Nephron progenitor cell (in vitro differentiated cells): ENCODE data around the gene TTLL11.
A peak's percentile ranks its signal among the peaks of the same experiment; 100 is the strongest.

Source experiments
- DNase-seq: peaks from one replicate; pipeline ENCODE4 v3.0.0; 2021
- H3K27ac Mint-ChIP-seq: 2 replicates; pipeline ENCODE4 v1.8.0; 2021; ENCODE audit warnings: mild to moderate bottlenecking, moderate library complexity, mixed read lengths
- H3K27me3 Mint-ChIP-seq: 2 replicates; pipeline ENCODE4 v1.8.0; 2021; ENCODE audit warnings: mild to moderate bottlenecking, low read depth, mixed read lengths; ENCODE audit not compliant: poor library complexity
- H3K36me3 Mint-ChIP-seq: 2 replicates; pipeline ENCODE4 v1.8.0; 2021; ENCODE audit warnings: low read depth, mixed read lengths
- H3K4me1 Mint-ChIP-seq: 2 replicates; pipeline ENCODE4 v1.8.0; 2021; ENCODE audit warnings: mixed read lengths
- H3K4me3 Mint-ChIP-seq: 2 replicates; pipeline ENCODE4 v1.8.0; 2021; ENCODE audit warnings: mild to moderate bottlenecking, moderate library complexity, mixed read lengths
- H3K9me3 Mint-ChIP-seq: 2 replicates; pipeline ENCODE4 v1.8.0; 2021; ENCODE audit warnings: mild to moderate bottlenecking, moderate library complexity, mixed read lengths
- TF ChIP-seq, protein P1 (sequence below): fragments of 200-600 bp; sonication (generic); IDR thresholded peaks from 2 replicates; pipeline ENCODE4 v1.5.0; 2021; ENCODE audit warnings: antibody characterized with exemption

Gene TTLL11

DNA sequence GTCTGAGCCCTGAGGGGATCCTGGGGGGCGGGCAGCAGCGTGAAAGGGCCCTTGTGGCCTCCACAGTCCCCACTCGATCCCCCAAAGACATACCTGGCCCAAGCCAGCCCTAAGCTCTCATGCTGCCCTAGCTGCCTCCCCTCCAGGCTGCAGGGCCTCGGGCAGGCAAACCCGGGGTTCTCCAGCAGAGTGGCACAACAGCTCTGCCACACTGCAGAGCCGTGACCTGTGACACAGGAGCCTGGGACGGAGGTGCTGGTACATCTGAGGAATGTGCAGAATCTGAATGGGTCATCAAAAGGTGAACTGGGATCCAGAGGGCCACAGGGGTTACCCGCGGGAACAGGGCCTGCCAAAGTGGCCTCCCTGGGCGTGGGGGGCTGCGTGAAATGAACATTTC, 278.5 kb downstream of the TTLL11 start:
- Mint-ChIP-seq H3K36me3 (no peaks in the 10 kb centered on the region), H3K27ac (no peak overlapping the region), H3K27me3 (peaks cover 35% of the 10 kb centered on the region), H3K4me3 (no peak overlapping the region), H3K4me1 (peaks cover 58% of the 10 kb centered on the region), H3K9me3 (no peaks in the 10 kb centered on the region)
- TF ChIP-seq, protein P1, sequence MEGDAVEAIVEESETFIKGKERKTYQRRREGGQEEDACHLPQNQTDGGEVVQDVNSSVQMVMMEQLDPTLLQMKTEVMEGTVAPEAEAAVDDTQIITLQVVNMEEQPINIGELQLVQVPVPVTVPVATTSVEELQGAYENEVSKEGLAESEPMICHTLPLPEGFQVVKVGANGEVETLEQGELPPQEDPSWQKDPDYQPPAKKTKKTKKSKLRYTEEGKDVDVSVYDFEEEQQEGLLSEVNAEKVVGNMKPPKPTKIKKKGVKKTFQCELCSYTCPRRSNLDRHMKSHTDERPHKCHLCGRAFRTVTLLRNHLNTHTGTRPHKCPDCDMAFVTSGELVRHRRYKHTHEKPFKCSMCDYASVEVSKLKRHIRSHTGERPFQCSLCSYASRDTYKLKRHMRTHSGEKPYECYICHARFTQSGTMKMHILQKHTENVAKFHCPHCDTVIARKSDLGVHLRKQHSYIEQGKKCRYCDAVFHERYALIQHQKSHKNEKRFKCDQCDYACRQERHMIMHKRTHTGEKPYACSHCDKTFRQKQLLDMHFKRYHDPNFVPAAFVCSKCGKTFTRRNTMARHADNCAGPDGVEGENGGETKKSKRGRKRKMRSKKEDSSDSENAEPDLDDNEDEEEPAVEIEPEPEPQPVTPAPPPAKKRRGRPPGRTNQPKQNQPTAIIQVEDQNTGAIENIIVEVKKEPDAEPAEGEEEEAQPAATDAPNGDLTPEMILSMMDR = no peak
- peak; percentile 36 for DNase-seq

- Mint-ChIP-seq H3K27me3 (peaks cover 32% of the 10 kb centered on the region), H3K36me3 (no peaks in the 10 kb centered on the region), H3K4me3 (no peak overlapping the region), H3K27ac (no peak overlapping the region), H3K4me1 (peaks cover 49% of the 10 kb centered on the region), H3K9me3 (no peaks in the 10 kb centered on the region)
- TF ChIP-seq, protein P1 = no peak
- DNase-seq = no peak
Measured at GRCh38 chr9:121813519-121814210, 279.4 kb downstream of the TTLL11 start.

GRCh38 chr9:121812159-121812735, 280.9 kb downstream of the TTLL11 start:
- no peak for DNase-seq
- TF ChIP-seq, protein P1 = no peak
- Mint-ChIP-seq H3K9me3 (no peaks in the 10 kb centered on the region), H3K4me3 (no peak overlapping the region), H3K27me3 (peaks cover 21% of the 10 kb centered on the region), H3K4me1 (peaks cover 36% of the 10 kb centered on the region), H3K36me3 (no peaks in the 10 kb centered on the region), H3K27ac (peak overlapping the region; percentile 65)

DNA sequence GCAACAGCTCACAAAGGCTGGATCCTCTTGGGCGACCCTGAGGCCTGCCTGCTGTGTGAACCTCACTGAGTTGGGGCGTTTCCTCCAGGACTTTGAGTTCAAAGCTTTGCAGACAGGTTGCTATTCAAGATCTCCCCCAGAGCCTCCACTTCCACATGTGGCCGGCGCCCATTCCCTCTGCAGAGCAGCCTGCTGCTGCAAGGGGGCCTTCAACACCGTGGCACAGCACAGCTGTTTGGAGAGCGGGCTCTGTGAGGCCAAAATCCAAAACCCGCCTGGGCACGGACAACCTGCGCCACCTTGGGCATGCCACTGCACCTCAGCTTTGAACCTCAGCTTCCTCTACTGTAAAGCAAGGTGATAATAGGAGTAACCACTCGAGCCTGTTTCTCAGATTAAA, 281.4 kb downstream of the TTLL11 start:
- Mint-ChIP-seq H3K27me3 (peaks cover 16% of the 10 kb centered on the region), H3K4me1 (peaks cover 31% of the 10 kb centered on the region), H3K4me3 (no peak overlapping the region), H3K27ac (peak overlapping the region; percentile 65), H3K36me3 (no peaks in the 10 kb centered on the region), H3K9me3 (no peaks in the 10 kb centered on the region)
- TF ChIP-seq, protein P1 = no peak
- no peak for DNase-seq

DNA sequence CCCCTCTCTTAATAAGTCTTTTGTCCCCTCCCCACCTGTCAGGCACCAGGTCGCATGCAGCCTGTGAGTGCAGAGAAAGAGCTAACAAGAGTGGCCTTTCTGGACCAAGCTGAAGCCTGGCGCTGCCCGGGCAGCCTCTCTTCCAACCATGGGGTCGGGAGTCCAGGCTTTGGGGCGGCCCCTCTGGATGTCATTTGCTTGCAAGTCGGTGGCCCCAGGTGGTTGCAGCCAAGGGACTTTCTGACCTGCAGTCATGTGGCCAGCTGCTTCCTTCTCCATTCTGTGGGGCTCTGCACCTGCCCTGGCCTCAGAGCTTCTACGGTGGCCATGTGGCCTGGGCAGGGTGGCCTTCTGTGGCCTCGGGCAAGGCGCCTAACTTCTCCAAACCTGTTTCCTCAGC, 282.0 kb downstream of the TTLL11 start:
- H3K27ac Mint-ChIP-seq = no peak overlapping the region
- TF ChIP-seq, protein P1 = no peak
- no peaks in the 10 kb centered on the region for H3K36me3 Mint-ChIP-seq
- H3K4me3 Mint-ChIP-seq = no peak overlapping the region
- peaks cover 24% of the 10 kb centered on the region for H3K4me1 Mint-ChIP-seq
- peaks cover 11% of the 10 kb centered on the region for H3K27me3 Mint-ChIP-seq
- H3K9me3 Mint-ChIP-seq = no peaks in the 10 kb centered on the region
- no peak for DNase-seq

- no peaks in the 10 kb centered on the region for H3K36me3 Mint-ChIP-seq
- H3K4me1 Mint-ChIP-seq = peaks cover 18% of the 10 kb centered on the region
- DNase-seq = no peak
- H3K27ac Mint-ChIP-seq = no peak overlapping the region
- H3K9me3 Mint-ChIP-seq = no peaks in the 10 kb centered on the region
- no peak overlapping the region for H3K4me3 Mint-ChIP-seq
- TF ChIP-seq, protein P1 = no peak
- H3K27me3 Mint-ChIP-seq = peaks cover 6% of the 10 kb centered on the region
Measured at GRCh38 chr9:121810489-121810888, 282.6 kb downstream of the TTLL11 start.
